Psoas muscle (tissue), 8 donors: Measurements from ENCODE around the gene KAZN. TPM values are rescaled to one million over a fixed set of nuclear protein-coding genes. Genes with fewer than 3 reads are reported as not detected.

Source experiments
- ATAC-seq, 4 donors: fragments of 200-7000 bp; cut with Tn5 transposase; one replicate each; pipeline ENCODE4 v1.9.1; 2020; ENCODE audit warnings: moderate library complexity in 3 of 4, mild to moderate bottlenecking in 2 of 4
- DNase-seq, 2 donors: peaks; one replicate each; pipeline ENCODE4 v3.0.0-alpha.2; 2020
- H3K27ac ChIP-seq: fragments of 200-600 bp; one replicate; pipeline ENCODE4 v1.8.0; 2022
- H3K27me3 ChIP-seq, 3 donors: fragments of 200-600 bp in 1 of 3; one replicate each; pipeline versions ENCODE4 v1.6.1 to v1.8.0; 2013 to 2022; ENCODE audit warnings: low read length in 2 of 3, mild to moderate bottlenecking in 2 of 3, moderate library complexity in 1 of 3; ENCODE audit not compliant: insufficient read depth in 3 of 3
- H3K36me3 ChIP-seq, 2 donors: fragments of 200-600 bp in 1 of 2; one replicate each; pipeline versions ENCODE4 v1.6.1 to v1.8.0; 2013 to 2022; ENCODE audit warnings: low read depth in 1 of 2, mild to moderate bottlenecking in 1 of 2, moderate library complexity in 1 of 2; ENCODE audit not compliant: insufficient read depth in 1 of 2
- H3K4me1 ChIP-seq: fragments of 200-600 bp; one replicate; pipeline ENCODE4 v1.8.0; 2022
- H3K4me3 ChIP-seq: fragments of 200-600 bp; one replicate; pipeline ENCODE4 v1.8.0; 2022; ENCODE audit warnings: mild to moderate bottlenecking
- H3K9me3 ChIP-seq: fragments of 200-600 bp; one replicate; pipeline ENCODE4 v1.8.0; 2022
- WGBS, 3 donors: extraction: QIAGEN DNeasy Blood & Tissue Kit; methylation state at CpG; one replicate each; pipeline versions ENCODE4 v1.1.6 to v1.1.7; 2013; 5-methylcytosine and 5-hydroxymethylcytosine counted together
- intact Hi-C, 2 donors: fragments of 100-400 bp; cut with DNase I; formaldehyde crosslinking; loops; one replicate each; pipeline versions ENCODE4 v1.11.0 to v1.14.2; 2022
- polyA plus RNA-seq, 3 donors: library from polyadenylated mRNA; stranded (reverse); fragments of 200-250 nt; gene quantifications; one replicate each; pipeline ENCODE4 v1.2.3, GENCODE V29; 2013
- total RNA-seq, 4 donors: library from RNA; stranded (reverse); fragmentation: NEBNext Ultra II Directional in 2 of 4; extraction: Animal tissue kit (Norgen Biotek cat#: 25700) in 2 of 4; gene quantifications; one replicate each; pipeline versions ENCODE4 v1.2.1 to v1.2.4, GENCODE V29; 2021 to 2023
- TF ChIP-seq, protein P1 (sequence below): fragments of 200-600 bp; IDR thresholded peaks from one replicate; pipeline ENCODE4 v1.8.0; 2022; ENCODE audit warnings: antibody characterized with exemption
- donor health status: healthy with polysubstance abuse.
- donor health status: DM: no; HTN: no; CAD: no; lungs with moderate emphysema.
- donor health status: Bipolar disorder and iron deficiency.
- donor health status: healthy.
- donor health status: DM: yes; HTN: yes; CAD: no.
- donor health status: DM: no; HTN: no; CAD: no.
- donor health status: DM: no; HTN: no; CAD: no.
- donor health status: DM: yes; HTN: yes; CAD: no.

Gene KAZN
- total and polyA plus RNA-seq, 7 donors, result 0.23 to 2.3 (median 0.97) TPM

DNA sequence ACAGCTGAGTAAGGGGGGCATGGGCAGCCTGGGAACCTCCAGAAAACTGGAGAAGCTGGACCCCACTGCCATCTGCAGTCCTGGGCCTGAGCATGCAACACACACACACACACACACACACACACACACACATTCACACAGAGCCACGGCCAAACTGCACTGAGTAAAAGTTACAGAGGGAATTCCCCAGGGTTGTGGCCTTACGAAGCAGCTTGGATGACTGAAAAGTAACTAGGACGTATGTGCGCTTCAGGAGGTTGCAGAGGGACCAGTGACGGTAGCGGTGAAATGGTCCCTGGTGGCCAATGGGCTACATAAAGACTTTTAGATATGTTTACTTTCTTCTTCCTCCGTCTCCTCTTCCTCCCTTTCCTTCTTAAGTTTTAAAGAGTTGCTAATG is 322.6 kb downstream of the KAZN start:
- H3K4me3 ChIP-seq, result no peak overlapping the region
- H3K36me3 ChIP-seq, result no peaks in the 10 kb centered on the region
- TF ChIP-seq, protein P1, sequence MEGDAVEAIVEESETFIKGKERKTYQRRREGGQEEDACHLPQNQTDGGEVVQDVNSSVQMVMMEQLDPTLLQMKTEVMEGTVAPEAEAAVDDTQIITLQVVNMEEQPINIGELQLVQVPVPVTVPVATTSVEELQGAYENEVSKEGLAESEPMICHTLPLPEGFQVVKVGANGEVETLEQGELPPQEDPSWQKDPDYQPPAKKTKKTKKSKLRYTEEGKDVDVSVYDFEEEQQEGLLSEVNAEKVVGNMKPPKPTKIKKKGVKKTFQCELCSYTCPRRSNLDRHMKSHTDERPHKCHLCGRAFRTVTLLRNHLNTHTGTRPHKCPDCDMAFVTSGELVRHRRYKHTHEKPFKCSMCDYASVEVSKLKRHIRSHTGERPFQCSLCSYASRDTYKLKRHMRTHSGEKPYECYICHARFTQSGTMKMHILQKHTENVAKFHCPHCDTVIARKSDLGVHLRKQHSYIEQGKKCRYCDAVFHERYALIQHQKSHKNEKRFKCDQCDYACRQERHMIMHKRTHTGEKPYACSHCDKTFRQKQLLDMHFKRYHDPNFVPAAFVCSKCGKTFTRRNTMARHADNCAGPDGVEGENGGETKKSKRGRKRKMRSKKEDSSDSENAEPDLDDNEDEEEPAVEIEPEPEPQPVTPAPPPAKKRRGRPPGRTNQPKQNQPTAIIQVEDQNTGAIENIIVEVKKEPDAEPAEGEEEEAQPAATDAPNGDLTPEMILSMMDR, result no peak
- H3K27me3 ChIP-seq, result peaks cover 0 to 25% (median 8%) of the 10 kb centered on the region in 3 donors
- no peak for DNase-seq
- intact Hi-C loops, result loop anchor here in 1 of 2 donors (5.0 kb wide), 1 partner anchor 106 kb away; no protein-coding TSS in a partner anchor
- no peaks in the 10 kb centered on the region for H3K4me1 ChIP-seq
- no peaks in the 10 kb centered on the region for H3K9me3 ChIP-seq
- 48 to 69% (median 51%) methylated on average over 7 of the region's 7 CpGs for WGBS, 3 donors
- ATAC-seq, result no peak
- no peak overlapping the region for H3K27ac ChIP-seq

DNA sequence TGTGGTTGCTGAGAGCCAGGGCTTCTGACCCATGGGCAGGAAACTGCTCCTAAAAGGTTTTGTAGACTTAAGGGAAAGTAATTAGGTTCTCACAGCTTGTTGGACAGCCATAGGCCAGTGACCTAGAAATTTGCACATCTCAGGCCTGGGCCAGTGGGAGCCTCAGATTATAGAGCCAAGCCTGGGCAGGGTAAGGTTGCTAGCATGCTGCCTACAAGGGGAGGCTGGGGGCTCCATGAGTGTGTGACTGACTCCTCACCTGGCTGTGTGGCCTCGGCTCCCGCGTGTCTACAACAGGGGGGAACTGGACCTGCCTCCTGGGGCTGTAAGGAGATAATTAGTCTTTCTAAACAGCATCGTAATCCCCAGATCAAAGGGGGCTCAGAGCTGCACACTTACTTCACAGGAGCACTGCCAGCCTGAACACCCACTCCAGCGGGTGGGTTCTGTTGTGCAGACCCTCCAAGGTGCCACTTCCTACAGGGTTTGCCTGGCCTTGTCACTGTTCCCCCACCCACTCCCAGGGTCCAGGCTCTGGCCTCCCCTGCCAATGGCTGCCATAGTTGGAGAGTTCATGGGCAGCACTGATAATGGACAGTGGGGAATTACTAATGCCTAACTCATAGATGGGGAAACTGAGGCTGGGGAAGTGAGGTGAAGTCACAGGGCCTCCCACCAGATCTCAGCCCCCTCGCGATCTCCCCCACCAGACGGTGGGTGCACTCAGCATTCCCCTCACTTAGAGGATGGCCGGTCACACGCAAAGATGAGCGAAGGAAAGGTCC is 324.6 kb downstream of the KAZN start:
- no peak overlapping the region for H3K27ac ChIP-seq
- no peaks in the 10 kb centered on the region for H3K4me1 ChIP-seq
- H3K4me3 ChIP-seq, result no peak overlapping the region
- DNase-seq (no peak), ATAC-seq (no peak)
- no peaks in the 10 kb centered on the region for H3K36me3 ChIP-seq
- intact Hi-C loops, result loop anchor here in 1 of 2 donors (5.0 kb wide), 1 partner anchor 104 kb away; no protein-coding TSS in a partner anchor
- no peaks in the 10 kb centered on the region for H3K9me3 ChIP-seq
- H3K27me3 ChIP-seq, result peaks cover 0 to 36% (median 8%) of the 10 kb centered on the region in 3 donors
- 84 to 87% (median 85%) methylated on average over 11 of the region's 11 CpGs for WGBS, 3 donors
- TF ChIP-seq, protein P1, result no peak

DNA sequence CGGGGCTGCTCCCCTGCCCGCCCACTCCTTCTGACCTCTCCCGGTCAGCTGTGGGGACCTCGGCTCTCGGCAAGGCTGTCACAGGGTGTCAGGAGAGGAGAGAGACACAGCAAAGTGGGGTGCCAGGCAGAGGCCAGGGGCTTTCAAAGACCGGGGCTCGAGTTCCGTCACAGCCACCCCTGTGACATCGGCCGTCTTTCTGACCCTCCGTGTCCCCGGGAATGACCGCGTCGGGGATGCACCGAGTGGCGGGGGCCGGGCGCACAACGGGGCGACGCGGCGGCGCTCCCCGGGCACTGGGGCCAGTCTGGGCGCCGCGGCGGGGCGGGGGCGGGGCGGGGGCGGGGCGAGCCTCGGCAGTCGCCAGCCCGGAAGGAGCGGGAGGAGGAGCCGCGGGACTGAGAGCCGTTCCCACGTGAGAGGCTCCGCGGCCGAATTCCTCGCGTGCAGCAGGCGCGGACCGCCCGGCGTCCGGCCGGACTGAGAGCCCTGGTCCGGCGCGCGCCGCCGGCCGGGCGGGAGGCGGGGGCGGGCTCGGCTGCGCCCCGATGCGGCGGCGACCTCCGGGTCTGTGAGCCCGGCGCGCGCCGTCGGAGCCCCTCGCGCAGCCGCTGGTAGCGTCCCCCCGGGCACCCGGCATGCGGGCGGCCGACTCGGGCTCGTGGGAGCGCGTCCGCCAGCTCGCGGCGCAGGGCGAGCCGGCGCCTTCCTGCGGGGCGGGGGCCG is 325.4 kb downstream of the KAZN start:
- Histone ChIP-seq H3K4me3 (no peak overlapping the region), H3K27ac (no peak overlapping the region), H3K27me3 (peaks cover 0 to 41% (median 8%) of the 10 kb centered on the region in 3 donors), H3K9me3 (no peaks in the 10 kb centered on the region), H3K36me3 (no peaks in the 10 kb centered on the region), H3K4me1 (no peaks in the 10 kb centered on the region)
- WGBS, 3 donors, result 2 to 8% (median 5%) methylated on average over 35 to 101 of the region's 101 CpGs
- peak; percentile 34 to 67 (median 56) for ATAC-seq
- intact Hi-C loops, result loop anchor here in 1 of 2 donors (5.0 kb wide), 1 partner anchor 103 kb away; no protein-coding TSS in a partner anchor
- TF ChIP-seq, protein P1, result no peak
- DNase-seq, result peak; percentile 78 to 79

DNA sequence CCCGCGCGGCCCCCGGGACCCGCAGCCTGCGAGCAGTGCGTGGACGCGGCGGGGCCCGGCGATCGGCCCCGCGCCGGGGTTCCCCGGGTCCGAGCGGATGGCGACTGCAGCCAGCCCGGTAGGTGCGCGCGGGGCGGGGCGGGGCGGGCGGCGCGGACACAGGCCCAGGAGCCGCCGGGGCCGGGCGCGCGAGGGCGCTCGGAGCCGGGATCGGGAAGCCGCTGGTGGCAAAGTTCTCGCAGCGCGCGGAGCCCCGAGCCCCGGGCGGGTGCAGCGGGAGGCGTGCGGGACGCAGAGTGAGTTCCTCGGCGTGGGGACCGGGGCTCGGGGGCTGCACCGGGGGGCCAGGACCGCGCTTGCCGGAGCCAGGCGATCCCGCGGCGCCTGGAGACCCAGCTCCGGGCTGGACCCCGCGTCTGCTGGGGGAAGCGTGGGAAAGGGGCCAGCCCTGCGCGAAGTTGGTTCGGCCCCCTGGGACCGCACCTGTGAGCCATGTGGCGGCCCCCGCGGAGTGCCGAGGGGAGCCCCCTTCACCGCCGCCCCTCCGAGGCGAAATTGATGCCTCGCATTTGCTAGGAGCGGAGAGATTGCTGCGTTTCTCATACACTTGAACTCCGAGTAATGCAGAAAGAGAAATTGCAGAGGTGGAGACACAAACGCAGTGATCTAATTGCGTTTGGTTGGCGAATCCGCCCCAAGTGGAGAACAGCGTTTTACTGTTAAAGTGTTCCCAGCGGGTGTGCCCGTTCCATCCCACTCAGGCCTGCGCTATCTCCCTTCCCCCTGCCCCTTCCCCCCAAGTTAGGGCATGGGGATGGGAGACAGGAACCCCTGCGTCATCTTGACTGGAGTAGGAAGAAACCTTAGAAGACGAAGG is 326.2 kb downstream of the KAZN start:
- peak in 1 of 4 donors; percentile 49 for ATAC-seq
- WGBS, 3 donors, result 1 to 2% (median 1%) methylated on average over 41 to 94 of the region's 94 CpGs
- H3K4me3 ChIP-seq, result peak overlapping the region; percentile 67
- no peaks in the 10 kb centered on the region for H3K9me3 ChIP-seq
- no peaks in the 10 kb centered on the region for H3K36me3 ChIP-seq
- H3K4me1 ChIP-seq, result no peaks in the 10 kb centered on the region
- TF ChIP-seq, protein P1, result no peak
- H3K27ac ChIP-seq, result no peak overlapping the region
- intact Hi-C loops, result loop anchor here in 1 of 2 donors (5.0 kb wide), 1 partner anchor 103 kb away; no protein-coding TSS in a partner anchor
- DNase-seq, result peak; percentile 37 to 65
- H3K27me3 ChIP-seq, result peaks cover 0 to 49% (median 8%) of the 10 kb centered on the region in 3 donors
